ENCODE measurements around the gene STX3. TPM values are rescaled to one million over a fixed set of nuclear protein-coding genes. Genes with fewer than 3 reads are reported as not detected.

Gene STX3
- total RNA-seq, 1 experiment from 2014 or later = 12.1 TPM

DNA sequence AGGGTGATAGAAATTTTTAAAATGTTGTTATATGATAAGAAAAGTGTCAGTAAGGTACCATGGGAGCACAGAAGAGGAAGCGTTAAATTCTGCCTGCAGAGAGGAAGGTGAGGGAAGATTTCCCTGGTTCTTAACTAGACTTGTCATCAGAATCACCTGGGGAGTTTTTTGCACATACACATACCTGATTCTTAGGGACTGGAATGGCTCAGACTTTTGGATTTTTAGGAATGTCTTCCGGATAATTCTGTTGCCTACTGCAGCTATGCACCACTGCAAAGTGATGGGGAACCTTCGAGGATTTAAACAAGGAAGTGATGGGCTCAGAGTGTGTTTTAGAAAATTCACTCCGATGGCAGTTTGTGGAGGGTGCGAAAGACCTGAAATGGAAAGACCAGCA, 21.9 kb downstream of the STX3 start:
- TF ChIP-seq, protein P1, sequence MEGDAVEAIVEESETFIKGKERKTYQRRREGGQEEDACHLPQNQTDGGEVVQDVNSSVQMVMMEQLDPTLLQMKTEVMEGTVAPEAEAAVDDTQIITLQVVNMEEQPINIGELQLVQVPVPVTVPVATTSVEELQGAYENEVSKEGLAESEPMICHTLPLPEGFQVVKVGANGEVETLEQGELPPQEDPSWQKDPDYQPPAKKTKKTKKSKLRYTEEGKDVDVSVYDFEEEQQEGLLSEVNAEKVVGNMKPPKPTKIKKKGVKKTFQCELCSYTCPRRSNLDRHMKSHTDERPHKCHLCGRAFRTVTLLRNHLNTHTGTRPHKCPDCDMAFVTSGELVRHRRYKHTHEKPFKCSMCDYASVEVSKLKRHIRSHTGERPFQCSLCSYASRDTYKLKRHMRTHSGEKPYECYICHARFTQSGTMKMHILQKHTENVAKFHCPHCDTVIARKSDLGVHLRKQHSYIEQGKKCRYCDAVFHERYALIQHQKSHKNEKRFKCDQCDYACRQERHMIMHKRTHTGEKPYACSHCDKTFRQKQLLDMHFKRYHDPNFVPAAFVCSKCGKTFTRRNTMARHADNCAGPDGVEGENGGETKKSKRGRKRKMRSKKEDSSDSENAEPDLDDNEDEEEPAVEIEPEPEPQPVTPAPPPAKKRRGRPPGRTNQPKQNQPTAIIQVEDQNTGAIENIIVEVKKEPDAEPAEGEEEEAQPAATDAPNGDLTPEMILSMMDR (IDR thresholded peaks at IDR 0.05; ENCODE audit: unreplicated experiment) = no peak
- H3K4me1 Mint-ChIP-seq (ENCODE audit: insufficient read depth, unreplicated experiment) = peaks cover 14% of the 10 kb centered on the region
- intact Hi-C loops (cut with micrococcal nuclease) = no loop called here
- H3K27me3 Mint-ChIP-seq (ENCODE audit: insufficient read depth, unreplicated experiment) = no peaks in the 10 kb centered on the region
- ChIA-PET CTCF (interaction anchor here (1.0 to 3.5 kb wide), 5 partner anchors 8 to 33 kb away, joined by 3 to 19 read pairs (median 3); partner anchors contain the start of gene STX3), POLR2A (interaction anchor here (1.0 to 8.4 kb wide), 6 partner anchors 10 to 108 kb away, joined by 3 to 64 read pairs (median 6); partner anchors contain the start of genes MRPL16 and STX3)
- H3K36me3 Mint-ChIP-seq (ENCODE audit: insufficient read depth, unreplicated experiment) = peaks cover 54% of the 10 kb centered on the region
- no peak overlapping the region for H3K27ac Mint-ChIP-seq (ENCODE audit: low read depth, unreplicated experiment)
- no peak overlapping the region for H3K4me3 Mint-ChIP-seq (ENCODE audit: unreplicated experiment)
- no peaks in the 10 kb centered on the region for H3K9me3 Mint-ChIP-seq (ENCODE audit: unreplicated experiment)
- no peak for DNase-seq (ENCODE audit: unreplicated experiment)
- no TSS peak for BruUV-seq (replicated peaks)

DNA sequence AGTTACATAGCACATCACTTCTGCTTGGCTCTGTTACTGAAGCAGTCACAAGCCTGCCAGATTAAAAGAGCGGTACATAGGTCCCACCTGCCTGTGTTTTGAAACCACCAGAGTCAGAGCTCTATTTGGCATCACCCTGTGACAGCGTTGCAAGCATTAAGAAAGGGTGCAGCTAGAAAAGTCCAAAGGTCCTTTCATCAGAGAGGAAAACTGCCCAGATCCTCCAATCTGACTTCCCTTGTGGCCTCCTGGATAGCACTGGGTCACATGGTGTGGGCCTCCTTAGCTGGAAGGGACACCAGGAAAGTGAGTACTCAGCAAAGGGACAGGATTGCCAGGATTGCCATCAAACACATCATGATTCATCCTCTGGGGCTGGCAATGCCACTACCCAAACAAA, 22.9 kb downstream of the STX3 start:
- intact Hi-C loops (cut with micrococcal nuclease) = no loop called here
- Mint-ChIP-seq H3K36me3 (ENCODE audit: insufficient read depth, unreplicated experiment) (peaks cover 48% of the 10 kb centered on the region), H3K27ac (ENCODE audit: low read depth, unreplicated experiment) (no peak overlapping the region), H3K4me1 (ENCODE audit: insufficient read depth, unreplicated experiment) (peaks cover 14% of the 10 kb centered on the region), H3K9me3 (ENCODE audit: unreplicated experiment) (no peaks in the 10 kb centered on the region), H3K27me3 (ENCODE audit: insufficient read depth, unreplicated experiment) (no peaks in the 10 kb centered on the region), H3K4me3 (ENCODE audit: unreplicated experiment) (no peak overlapping the region)
- no peak for DNase-seq (ENCODE audit: unreplicated experiment)
- TF ChIP-seq, protein P1 (IDR thresholded peaks at IDR 0.05; ENCODE audit: unreplicated experiment) = no peak
- BruUV-seq (replicated peaks) = no TSS peak
- CTCF ChIA-PET = interaction anchor here (0.8 to 1.5 kb wide), 4 partner anchors 9 to 25 kb away, joined by 3 to 5 read pairs (median 3); partner anchors contain the start of gene STX3
- POLR2A ChIA-PET = interaction anchor here (0.7 to 8.4 kb wide), 5 partner anchors 8 to 239 kb away, joined by 3 to 64 read pairs (median 3); partner anchors contain the start of gene STX3

DNA sequence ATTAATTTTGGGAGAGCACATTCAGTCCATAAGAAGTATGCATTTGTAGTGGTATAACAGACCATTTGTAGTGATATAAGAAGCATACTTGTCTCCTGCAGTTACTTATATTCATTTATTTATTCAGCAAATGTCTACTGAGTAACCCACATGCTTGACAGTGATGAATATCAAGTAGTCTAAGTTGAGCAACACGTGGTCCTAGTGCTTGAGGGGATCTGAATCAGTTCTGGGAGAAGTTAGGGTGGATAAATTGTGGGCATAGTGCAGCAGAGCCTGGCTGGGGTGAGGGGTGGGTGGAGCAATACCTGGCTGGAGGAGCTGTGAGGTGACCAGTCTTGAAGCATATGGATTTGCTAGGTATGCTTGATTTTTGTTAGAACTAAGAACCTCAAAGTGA, 24.3 kb downstream of the STX3 start:
- no peak overlapping the region for H3K4me3 Mint-ChIP-seq (ENCODE audit: unreplicated experiment)
- TF ChIP-seq, protein P1 (IDR thresholded peaks at IDR 0.05; ENCODE audit: unreplicated experiment) = no peak
- no peaks in the 10 kb centered on the region for H3K27me3 Mint-ChIP-seq (ENCODE audit: insufficient read depth, unreplicated experiment)
- BruUV-seq (replicated peaks) = no TSS peak
- peaks cover 14% of the 10 kb centered on the region for H3K4me1 Mint-ChIP-seq (ENCODE audit: insufficient read depth, unreplicated experiment)
- peaks cover 40% of the 10 kb centered on the region for H3K36me3 Mint-ChIP-seq (ENCODE audit: insufficient read depth, unreplicated experiment)
- intact Hi-C loops (cut with micrococcal nuclease) = no loop called here
- H3K9me3 Mint-ChIP-seq (ENCODE audit: unreplicated experiment) = no peaks in the 10 kb centered on the region
- DNase-seq (ENCODE audit: unreplicated experiment) = peak; percentile 34
- no peak overlapping the region for H3K27ac Mint-ChIP-seq (ENCODE audit: low read depth, unreplicated experiment)
- POLR2A ChIA-PET = no interaction called here
- CTCF ChIA-PET = interaction anchor here (0.8 to 1.5 kb wide), 3 partner anchors 23 to 31 kb away, joined by 3 to 7 read pairs (median 5); partner anchors contain the start of genes MRPL16 and STX3

DNA sequence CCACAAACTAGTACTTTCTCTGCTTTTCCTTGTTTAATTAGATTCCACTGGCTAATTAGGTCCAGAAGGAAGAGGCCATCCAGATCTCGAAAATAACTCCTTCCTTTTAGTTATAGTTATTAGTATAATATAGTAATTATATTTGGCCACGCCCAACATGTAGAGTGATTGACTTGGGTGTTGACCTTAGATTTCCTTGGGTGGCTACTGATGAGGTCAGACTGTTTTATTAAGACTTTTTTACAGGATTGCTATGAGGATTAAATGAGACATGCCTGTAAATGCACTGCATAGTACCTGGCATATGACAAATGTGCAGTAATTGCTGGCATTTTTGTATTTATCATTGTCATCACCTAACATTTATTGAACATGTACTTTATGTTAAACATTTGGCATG, 26.9 kb downstream of the STX3 start:
- CTCF ChIA-PET = no interaction called here
- BruUV-seq (replicated peaks) = no TSS peak
- TF ChIP-seq, protein P1 (IDR thresholded peaks at IDR 0.05; ENCODE audit: unreplicated experiment) = no peak

More for the DNA sequence above, 26.9 kb downstream of the STX3 start:
- no peaks in the 10 kb centered on the region for H3K9me3 Mint-ChIP-seq (ENCODE audit: unreplicated experiment)
- no peaks in the 10 kb centered on the region for H3K27me3 Mint-ChIP-seq (ENCODE audit: insufficient read depth, unreplicated experiment)
- peaks cover 14% of the 10 kb centered on the region for H3K4me1 Mint-ChIP-seq (ENCODE audit: insufficient read depth, unreplicated experiment)
- POLR2A ChIA-PET = interaction anchor here (1.8 kb wide), 1 partner anchor 26 kb away, joined by 4 read pairs; no protein-coding TSS in a partner anchor
- no peak overlapping the region for H3K27ac Mint-ChIP-seq (ENCODE audit: low read depth, unreplicated experiment)
- H3K36me3 Mint-ChIP-seq (ENCODE audit: insufficient read depth, unreplicated experiment) = peaks cover 37% of the 10 kb centered on the region
- DNase-seq (ENCODE audit: unreplicated experiment) = no peak
- intact Hi-C loops (cut with micrococcal nuclease) = no loop called here
- no peak overlapping the region for H3K4me3 Mint-ChIP-seq (ENCODE audit: unreplicated experiment)
